HG03103 (cell line): ENCODE results near the gene RIN3.
"Not testable (repeated sequence)": the region's sequence is repeated elsewhere in the genome, so short reads cannot be mapped to it uniquely, and the experiment has no call there.

Experiments used
- ATAC-seq: cut with Tn5 transposase; IDR thresholded peaks from one replicate; pipeline ENCODE4 v1.9.1; 2021; ENCODE audit warnings: low read depth; ENCODE audit not compliant: unreplicated experiment

Gene RIN3

DNA sequence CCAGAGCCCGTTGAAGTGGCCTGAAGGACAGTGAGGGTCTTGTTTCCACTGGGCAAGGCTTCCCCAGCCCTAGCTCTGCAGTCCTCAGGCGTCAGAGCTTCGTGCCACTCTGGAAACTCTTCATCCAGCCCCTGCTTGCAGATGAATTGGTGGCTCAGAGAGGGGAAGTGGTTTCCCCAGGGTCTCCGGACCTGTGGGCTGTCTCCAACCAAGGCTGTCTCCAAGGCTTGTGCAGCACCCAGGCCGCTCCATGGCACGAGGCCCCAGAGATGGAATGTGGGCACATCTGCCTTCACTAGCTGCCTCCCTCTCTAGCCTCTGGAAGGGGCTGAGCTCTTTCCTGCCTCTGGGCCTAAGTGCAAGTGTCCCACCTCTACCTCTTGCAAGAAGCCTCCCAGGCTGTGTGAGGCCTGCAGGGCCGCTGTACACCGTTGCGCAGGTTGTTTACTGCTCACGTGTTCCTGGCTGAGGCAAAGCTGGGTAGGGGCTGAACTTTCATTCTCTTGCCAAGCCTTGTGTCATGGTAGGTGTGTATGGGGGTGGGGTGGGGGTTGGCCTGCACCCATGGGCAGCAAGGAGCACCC is 11.1 kb downstream of the RIN3 start:
- no peak for ATAC-seq

DNA sequence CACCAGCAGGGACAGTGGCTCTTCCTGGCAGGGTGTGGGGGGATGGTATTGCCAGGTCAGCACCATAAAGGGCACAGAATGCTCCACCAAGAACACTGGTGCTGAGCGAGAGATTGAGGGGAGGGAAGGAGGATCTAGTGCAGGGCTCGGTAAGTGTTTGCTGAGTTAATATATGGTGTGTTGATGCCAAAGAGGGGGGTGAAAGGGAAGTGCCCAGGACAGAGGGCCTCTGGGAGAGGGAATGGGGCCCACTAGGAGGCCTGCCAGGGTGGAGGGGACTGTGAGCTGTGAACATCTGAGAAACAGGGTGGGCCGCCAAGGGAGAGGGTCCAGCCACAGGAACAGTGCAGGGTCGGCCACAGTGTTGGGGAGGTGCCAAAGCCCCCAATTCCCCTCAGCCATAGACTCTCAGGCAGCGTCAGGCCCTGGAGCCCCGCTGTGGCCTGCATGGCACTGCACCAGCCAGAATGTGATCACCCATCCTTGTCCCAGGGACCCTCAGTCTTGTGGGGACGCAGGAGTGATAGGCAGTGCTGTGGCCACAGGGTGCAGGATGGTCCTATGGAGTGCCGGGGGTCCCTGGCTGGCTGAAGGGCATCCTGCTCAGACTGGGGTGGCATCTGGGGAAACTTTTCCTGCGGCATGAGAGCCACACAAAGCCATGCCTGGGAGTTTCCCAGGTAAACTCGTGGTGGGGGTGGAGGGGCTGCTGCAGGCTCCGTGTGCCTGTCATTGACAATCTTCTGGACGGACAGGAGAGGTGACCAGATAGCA is 11.9 kb downstream of the RIN3 start:
- ATAC-seq: no peak

DNA sequence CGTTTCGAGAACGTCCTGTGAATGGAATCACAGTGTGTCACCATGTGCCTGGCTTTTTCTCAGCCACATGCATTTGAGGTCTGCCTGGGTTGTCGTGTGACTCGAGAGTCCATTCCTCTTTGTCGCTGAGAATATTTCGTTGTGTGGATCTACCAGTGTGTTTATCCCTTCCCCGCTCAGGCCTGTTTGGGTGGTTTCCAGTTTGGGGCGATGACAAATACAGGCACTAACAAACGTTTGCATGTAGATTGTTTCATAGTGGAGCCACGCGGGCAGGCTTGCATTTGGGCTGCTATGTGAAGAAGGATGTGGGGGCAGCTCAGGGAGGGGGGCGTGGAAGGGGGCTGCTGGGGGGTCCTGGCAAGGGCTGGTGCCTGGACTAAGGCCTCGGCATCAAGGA is 14.1 kb downstream of the RIN3 start:
- no peak for ATAC-seq

DNA sequence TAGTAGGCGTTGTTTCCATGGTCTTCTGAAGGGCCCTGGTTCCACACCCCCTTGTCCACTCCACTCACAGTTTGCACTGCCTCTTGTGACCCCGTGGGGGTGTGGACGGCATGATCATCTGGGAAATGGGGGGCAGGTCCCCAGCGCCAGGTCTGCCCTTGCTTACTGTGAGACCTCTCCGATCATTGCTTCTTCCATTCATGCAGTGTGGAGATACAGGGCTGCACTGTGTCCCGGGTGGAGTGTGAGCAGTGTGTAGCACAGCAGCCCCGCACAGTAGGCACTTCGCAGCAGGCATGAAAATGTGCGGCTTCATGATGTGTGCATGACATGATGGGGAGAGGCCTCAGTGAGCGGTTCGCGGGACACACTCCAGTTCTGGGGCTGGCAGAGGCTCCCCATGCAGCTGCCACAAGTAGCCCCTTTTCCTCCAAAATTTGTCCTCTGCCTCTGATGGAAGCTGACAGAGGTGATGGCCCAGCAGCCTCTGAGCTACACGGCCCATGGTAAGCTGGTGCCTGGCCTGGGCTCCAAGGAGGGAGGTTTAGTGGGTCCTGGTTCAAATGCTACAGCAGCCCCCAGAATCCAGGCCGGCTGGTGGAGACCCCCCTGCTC is 15.0 kb downstream of the RIN3 start:
- no peak for ATAC-seq

DNA sequence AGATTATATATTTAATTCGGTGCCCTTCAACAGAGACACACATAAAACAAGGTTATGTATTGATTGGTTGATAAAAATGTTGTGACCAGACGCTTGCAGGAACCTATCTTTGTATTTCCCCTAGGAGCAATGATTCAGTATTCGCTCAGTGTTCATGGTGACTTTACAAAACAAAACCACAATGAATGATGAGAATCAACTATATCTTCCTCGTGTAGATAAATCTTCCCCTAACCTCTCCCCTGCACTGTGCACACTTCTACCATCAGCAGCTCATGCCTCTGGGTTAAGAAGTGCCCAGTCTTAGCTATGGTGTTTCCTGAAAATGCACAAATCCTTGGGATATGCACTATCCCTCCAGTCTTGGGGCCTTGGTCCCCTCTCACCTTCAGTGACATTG is 16.3 kb downstream of the RIN3 start:
- ATAC-seq: no peak

DNA sequence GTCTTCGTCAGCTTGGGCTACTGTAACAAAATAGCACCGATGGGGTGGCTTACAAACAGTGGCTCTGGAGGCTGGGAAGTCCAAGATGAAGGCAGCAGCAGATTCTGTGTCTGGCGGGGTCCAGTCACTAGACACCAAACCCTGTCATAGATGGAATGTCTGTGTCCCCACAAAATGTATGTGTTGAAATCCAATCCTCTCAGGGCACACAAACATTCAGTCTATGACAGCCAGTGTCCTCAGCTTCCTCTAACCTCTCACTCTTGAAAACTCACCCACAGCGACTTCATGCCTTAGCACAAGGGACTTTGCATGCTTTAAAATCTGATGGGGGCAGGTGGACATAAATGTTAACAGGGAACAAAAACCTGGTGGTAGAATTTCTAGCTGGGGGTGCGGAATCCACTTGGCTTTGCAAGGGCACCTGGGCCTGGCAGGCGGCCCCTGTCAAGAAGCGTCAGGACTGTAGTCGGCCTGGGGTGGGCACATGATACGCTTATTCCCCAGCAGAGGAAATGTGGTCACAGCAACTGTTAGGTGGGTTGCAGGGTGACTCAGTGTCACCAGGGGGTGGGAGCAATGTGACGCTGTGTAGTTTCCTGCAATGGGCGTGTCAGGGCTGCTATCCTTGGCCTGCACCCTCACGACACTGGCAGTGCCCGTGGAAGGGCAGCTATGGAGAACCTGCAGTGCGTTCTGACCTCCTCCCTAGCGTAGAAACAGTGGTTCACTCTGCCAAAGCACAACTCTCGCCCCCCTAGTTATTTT is 17.7 kb downstream of the RIN3 start:
- no peak for ATAC-seq

DNA sequence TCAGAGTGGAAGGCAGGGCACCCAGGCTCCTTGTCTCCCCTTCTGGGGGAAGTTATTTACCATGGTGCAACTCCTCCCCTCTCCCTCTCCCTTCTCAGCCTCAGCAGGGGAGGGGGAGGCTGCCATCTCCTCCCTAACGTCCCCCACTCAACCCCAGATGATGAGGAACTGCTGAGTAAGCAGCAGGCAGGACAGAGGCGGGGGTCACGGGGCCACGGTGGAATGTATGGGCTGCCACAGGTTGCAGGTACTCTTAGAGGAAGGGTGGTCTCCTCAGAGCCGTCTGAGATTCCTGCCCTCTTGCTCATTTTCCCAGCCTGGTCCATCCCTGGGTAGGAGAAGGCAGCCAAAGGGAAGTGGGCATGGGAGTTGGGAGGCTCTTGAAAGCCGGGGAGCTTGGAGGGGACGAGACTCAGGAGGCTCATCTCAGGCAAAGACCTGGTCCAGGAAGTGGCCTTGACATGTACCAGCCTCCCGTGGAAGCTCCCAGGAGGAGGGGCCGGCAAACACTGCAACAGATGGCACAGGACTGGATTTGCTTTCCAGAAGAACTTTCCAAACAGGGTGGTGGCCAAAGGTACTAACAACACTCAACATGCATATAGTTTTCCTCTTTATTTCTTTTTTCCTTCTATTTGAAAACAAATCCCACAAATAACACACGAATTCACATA is 19.0 kb downstream of the RIN3 start:
- ATAC-seq: no peak

DNA sequence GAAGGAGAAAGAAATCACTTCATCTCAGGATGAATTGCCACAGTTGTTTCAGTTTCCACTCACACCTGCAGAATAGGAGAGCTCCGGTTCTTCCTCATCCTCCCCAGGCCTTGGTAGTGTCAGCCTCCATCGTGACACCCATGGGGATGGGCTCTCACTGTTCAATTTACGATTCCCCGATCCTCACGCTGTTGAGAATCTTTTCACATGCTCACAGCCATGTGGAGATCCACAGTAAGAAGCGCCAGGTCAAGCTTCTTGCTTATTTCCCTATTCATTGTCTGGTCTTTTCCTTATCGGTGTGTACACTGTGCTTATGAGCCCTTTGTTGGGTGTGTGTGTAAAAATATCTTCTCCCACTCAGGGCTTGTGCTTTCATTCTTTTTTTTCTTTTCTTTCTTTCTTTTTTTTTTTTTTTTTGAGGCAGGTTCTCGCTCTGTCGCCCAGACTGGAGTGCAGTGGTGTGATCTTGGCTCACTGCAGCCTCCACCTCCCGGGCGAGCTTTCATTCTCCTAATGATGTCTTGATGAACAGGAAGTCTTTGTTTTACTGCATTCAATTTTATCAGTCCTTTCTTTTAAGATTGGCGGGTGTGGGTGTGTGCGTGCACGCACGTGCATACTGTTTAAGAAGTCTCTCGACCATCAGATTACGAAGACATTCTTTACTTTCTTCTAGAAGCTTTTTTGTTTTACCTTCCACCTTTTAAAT is 21.5 kb downstream of the RIN3 start:
- no peak for ATAC-seq

DNA sequence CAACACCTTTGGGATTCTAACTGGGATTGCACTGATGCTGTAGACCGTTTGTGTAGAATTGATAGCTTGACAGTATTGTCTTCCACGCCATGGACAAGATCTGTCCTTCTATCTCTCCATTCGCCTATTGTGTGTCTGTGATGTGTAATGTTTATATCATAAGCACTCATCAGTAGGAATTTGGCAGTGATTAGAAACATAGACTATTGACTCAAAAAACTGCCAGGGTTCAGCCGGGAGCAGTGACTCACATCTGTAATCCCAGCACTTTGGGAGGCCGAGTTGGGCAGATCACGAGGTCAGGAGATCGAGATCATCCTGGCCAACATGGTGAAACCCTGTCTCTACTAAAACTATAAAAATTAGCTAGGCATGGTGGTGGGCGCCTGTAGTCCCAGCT is 22.6 kb downstream of the RIN3 start:
- not testable (repeated sequence) for ATAC-seq

DNA sequence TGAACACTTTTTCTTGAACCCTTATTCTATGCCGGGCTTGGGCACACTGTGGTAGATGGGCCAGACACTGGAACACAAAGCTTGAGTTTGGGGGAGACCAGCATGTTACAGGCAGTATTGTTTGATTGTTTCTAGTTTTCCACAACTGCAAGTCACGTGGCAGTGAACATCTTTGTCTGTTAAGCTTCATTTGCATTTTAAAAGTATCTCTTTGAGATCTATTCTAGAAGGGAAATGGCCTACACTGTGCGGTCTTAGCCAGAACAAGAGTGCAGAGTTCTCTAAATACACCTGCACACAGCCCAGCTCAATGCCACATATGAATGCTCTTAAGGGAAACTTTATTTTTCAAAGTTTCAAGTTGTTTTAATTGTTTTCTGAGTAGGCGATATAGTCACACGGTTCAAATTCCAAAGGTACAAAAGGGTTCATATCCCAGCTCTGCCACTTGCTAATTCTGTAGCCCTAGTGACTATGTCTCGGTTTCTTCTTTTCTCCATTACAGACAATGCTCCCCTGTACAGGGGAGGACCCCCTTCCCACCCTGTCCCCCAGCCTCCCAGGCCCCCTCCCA is 24.9 kb downstream of the RIN3 start:
- ATAC-seq: no peak

DNA sequence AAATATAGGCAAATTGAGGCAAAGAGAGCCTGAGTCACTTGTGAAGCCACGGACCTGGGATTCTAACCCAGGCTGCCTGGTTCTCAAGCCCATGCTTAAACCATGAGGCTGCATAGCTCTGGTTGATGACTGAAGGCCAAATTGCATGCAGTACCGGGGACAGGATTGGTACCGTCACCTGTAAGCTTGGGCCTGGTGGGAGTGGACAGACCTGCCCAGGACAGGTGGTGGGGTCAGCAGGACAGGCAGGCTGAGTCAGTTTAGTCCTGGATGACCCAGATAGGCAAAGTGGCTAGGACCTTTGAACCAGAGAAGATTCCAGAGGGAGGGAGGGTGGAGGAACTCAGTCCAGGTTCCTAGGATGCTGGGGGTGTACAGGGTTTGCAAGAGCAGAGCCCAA is 25.8 kb downstream of the RIN3 start:
- ATAC-seq: no peak

DNA sequence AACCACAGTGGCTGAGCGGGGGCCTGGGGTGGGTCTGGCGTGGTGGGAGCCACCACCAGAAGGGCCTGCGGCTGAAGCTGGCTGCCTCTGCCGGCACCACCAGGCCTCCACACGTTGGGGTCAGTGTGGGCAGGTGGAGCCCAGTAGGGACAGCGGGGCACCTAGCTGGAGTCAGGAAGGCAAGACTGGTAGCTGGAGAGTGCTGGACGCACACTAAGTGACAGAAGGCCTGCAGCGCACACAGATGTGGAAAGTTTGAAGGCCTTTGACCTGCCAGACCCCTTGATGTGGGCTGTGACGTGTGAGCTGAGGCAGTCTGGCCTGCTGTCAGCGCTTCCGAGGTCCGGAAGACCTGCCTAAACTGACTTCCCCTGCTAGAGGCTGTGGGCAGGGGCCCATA is 26.3 kb downstream of the RIN3 start:
- no peak for ATAC-seq

DNA sequence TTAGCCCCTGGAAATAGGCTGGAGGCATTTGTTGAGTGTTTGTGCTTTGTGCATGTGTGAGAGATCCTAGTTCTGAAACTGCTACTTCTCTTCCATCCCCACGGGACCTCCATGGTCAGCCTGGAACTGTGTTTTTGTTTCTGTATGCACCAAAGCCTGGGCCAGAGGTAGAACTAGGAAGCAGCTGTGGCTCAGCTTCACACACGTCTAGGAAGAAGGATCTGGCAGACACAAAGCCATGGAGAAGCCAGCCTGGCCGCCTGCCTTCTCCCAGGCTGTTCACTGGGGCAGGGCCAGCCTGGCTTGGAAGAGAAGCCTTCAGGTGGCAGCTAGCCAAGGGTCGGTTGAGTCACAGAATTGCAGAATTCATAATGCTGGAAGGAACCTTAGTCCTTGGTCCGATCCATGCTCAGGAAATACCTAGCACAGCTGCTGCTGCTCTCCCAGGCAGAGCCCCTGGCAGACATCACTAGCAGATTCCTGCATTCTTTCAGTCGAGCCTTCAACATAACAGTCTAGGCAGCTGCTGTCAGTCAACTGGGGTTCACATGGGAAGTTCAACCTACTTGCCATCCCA is 27.0 kb downstream of the RIN3 start:
- ATAC-seq: no peak

DNA sequence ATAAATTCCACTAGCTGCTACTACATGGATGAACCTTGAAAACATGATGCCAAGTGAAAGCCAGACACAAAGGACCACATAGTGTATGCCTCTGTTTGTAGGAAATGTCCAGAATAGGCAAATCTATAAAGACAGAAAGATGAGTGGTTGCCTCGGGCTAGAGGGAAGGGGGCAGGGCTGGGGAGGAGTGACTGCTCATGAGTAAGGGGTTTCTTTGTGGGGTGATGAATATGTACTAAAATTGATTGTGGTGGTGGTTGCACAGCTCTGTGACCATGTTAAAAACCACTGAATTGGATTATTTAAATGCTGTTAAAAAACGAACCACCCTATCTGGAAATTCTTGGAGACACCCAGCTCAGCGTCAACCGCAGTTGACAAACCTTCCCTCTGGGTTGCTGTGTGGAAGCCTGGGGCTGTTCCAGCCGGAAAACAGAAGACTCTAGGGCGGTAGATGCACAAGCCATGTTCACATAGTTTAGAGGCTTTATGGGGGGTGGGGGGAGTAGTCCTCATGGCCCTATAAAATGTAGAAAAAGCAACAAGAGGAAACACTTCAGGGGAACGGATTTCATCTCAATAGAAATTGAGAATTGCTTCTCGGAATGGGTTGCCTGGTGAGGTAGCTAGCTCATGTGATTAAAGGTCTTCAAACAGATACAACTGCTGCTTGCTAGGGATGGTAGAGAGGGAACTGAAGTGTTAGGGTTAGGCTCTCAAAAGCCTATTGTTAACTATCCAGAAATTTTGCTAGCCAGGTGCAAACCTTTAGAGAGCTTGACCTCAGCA is 29.4 kb downstream of the RIN3 start:
- no peak for ATAC-seq

DNA sequence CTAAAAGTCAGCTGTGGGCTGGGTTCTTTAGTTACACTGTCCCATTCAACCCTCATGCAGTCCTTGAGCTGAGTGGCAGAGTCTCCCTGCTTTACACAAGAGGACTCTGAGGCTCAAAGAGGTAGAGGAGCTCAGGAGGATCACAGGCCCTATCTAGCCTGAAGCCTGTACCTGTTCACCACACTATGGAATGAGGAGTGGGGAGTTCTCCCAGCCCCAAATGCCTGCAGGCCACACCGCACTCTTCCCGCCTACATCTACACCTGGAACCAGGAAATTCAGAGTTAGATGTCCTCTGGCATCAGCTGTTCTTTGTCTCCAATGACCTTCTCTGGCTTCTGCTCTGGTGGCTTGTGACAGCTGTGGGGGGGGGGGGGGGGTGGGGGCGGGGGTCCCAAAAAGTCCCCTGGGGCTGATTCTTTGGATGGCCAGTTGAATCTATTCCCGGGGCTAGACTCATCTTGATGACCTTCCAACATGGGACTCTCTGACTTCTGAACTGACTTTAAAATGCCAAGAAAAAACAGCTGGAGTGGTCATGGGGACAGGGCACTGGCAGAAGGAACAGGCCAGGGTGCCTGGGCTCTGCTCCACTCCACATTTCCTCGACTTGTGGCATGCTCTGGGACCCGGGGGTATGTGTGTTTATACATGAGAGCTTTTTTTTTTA is 30.6 kb downstream of the RIN3 start:
- ATAC-seq: no peak

DNA sequence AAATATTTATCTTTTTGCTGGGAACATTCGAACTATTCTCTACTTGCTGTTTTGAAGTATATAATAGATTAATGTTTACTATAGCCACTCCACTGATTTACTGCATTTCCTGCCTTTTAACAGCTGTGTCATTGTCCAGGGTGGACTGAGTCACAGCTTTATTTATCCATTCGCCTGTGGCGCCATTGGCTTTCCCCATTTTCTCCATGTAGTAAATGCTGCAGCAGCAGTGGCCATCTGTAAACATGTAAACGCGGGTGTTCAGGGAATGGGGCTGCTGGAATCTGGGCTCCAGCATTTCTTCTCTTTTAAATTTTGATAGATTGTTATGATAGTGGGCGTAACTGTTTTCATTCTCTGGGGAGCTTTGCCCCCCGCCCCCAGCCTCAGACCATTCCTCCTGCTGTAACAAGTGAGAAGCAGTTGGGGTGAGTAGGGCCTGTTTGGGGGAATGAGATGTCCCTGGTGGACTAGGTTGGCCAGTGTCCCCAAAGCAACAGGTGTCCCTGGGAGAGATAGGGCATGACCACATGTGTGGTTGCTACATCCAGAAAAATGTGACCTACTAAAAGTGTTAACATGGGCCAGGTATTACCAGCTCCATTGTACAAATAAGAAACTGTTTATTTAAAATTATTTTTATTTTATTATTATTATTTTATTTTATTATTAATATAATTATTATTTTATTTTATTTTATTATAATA is 32.9 kb downstream of the RIN3 start:
- no peak for ATAC-seq

DNA sequence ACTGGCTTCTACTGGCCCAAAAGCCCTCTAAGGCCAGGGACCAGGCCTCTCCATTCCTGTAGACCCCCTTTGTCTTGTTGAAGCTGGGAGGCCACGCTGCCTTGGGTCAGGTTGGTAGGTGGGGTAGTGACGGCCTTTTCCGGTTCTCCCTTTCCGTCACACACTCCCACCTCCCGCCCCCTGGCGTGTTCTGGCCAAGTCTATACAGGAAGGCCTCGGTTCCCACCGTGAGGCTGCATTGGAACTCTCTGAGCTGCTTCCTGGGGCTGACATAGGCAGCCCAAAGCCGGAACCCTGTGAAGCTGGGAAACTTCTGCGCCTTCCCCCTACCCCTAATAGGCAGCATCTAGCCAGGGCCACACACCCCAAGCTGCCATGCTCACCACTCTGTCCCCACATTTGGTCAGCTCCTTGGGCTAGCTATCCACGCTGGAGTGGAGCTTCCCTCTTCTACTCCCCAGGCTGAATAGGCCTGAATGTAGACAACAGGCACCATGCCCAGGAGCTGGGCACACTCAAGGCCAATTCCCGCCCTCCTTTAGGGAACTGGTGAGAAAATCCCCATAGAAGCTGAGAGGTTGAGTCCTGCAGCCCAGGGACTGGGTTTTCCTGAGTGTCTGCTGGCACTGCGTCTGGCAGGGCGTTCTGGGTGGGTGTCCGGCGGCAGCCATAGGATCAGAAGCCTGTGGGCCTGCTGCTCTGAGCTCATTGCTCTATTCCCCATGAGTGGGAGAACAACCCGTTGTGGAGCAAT is 35.7 kb downstream of the RIN3 start:
- no peak for ATAC-seq
